Measurements from ENCODE around the gene PSMB9. TPM values are rescaled to one million over a fixed set of nuclear protein-coding genes. Genes with fewer than 3 reads are reported as not detected.

PSMB9 gene
- polyA plus RNA-seq, 3 donors, result 204 to 405 (median 350) TPM

GRCh38 chr6:32906539-32906938 is 52.5 kb downstream of the PSMB9 start:
- Histone ChIP-seq H3K4me1 (ENCODE audit: control insufficient read depth in 1 of 2, insufficient read depth in 2 of 2, low read length in 2 of 2) (peaks cover 6 to 16% of the 10 kb centered on the region in 2 donors), H3K9ac (ENCODE audit: insufficient read depth, low read length, poor library complexity, severe bottlenecking) (no peak overlapping the region), H3K36me3 (replicated peaks in 1 of 2; ENCODE audit: control insufficient read depth in 1 of 2, insufficient read depth in 2 of 2, low read length in 2 of 2) (peaks cover 0 to 2% of the 10 kb centered on the region in 2 donors), H3K79me2 (ENCODE audit: insufficient read depth, low read length) (peaks cover 5% of the 10 kb centered on the region), H3K4me3 (replicated peaks in 1 of 3; ENCODE audit: low read depth in 2 of 3, low read length in 3 of 3) (no peak overlapping the region), H2AFZ (ENCODE audit: insufficient read depth, low read depth, low read length, poor library complexity, severe bottlenecking) (no peak overlapping the region), H3K9me3 (replicated peaks in 1 of 2; ENCODE audit: control insufficient read depth in 1 of 2, insufficient read depth in 1 of 2, low read length in 2 of 2) (no peaks in the 10 kb centered on the region), H4K20me1 (ENCODE audit: insufficient read depth, low read length) (no peaks in the 10 kb centered on the region), H3K27ac (ENCODE audit: low read depth in 1 of 2, low read length in 2 of 2) (no peak overlapping the region), H3K4me2 (replicated peaks; ENCODE audit: extremely low read depth, low read length, poor library complexity, severe bottlenecking) (no peak overlapping the region), H3K27me3 (ENCODE audit: control insufficient read depth in 2 of 2, insufficient read depth in 2 of 2, low read length in 2 of 2) (no peaks in the 10 kb centered on the region)
- H3K27me3 Mint-ChIP-seq (ENCODE audit: low read depth in 3 of 3), result peaks cover 2 to 3% (median 3%) of the 10 kb centered on the region in 3 donors
- intact Hi-C loops (cut with micrococcal nuclease), result no loop called here
- H3K9me3 Mint-ChIP-seq, result no peaks in the 10 kb centered on the region
- H3K27ac Mint-ChIP-seq, result no peak overlapping the region
- no peak for TF ChIP-seq CTCF (IDR thresholded peaks at IDR 0.05)
- H3K4me1 Mint-ChIP-seq, result peaks cover 13% of the 10 kb centered on the region
- no peak for DNase-seq
- no CpG with 5 or more reads among the region's 1 CpG for WGBS (ENCODE audit: insufficient coverage)
- H3K36me3 Mint-ChIP-seq, result peaks cover 2 to 4% of the 10 kb centered on the region in 2 donors
- no peak overlapping the region for H3K4me3 Mint-ChIP-seq

GRCh38 chr6:32908897-32909296 is 54.9 kb downstream of the PSMB9 start:
- no peak overlapping the region for H3K4me2 ChIP-seq (replicated peaks; ENCODE audit: extremely low read depth, low read length, poor library complexity, severe bottlenecking)
- no peak overlapping the region for H3K27ac Mint-ChIP-seq
- no peaks in the 10 kb centered on the region for H3K36me3 Mint-ChIP-seq
- no peaks in the 10 kb centered on the region for H4K20me1 ChIP-seq (ENCODE audit: insufficient read depth, low read length)
- H3K27me3 Mint-ChIP-seq (ENCODE audit: low read depth in 3 of 3), result peaks cover 2 to 6% (median 3%) of the 10 kb centered on the region in 3 donors
- peaks cover 8% of the 10 kb centered on the region for H3K4me1 Mint-ChIP-seq
- intact Hi-C loops (cut with micrococcal nuclease), result no loop called here
- H3K27me3 ChIP-seq (ENCODE audit: control insufficient read depth in 2 of 2, insufficient read depth in 2 of 2, low read length in 2 of 2), result no peaks in the 10 kb centered on the region
- no peak overlapping the region for H3K9ac ChIP-seq (ENCODE audit: insufficient read depth, low read length, poor library complexity, severe bottlenecking)
- H3K4me1 ChIP-seq (ENCODE audit: control insufficient read depth in 1 of 2, insufficient read depth in 2 of 2, low read length in 2 of 2), result peaks cover under 1 to 9% of the 10 kb centered on the region in 2 donors
- no peaks in the 10 kb centered on the region for H3K79me2 ChIP-seq (ENCODE audit: insufficient read depth, low read length)
- no peak overlapping the region for H2AFZ ChIP-seq (ENCODE audit: insufficient read depth, low read depth, low read length, poor library complexity, severe bottlenecking)
- H3K9me3 Mint-ChIP-seq, result peaks cover 0 to 2% (median 0%) of the 10 kb centered on the region in 7 donors
- TF ChIP-seq CTCF (IDR thresholded peaks at IDR 0.05), result no peak
- no peak overlapping the region for H3K4me3 ChIP-seq (replicated peaks in 1 of 3; ENCODE audit: low read depth in 2 of 3, low read length in 3 of 3)
- H3K9me3 ChIP-seq (replicated peaks in 1 of 2; ENCODE audit: control insufficient read depth in 1 of 2, insufficient read depth in 1 of 2, low read length in 2 of 2), result no peaks in the 10 kb centered on the region
- H3K27ac ChIP-seq (ENCODE audit: low read depth in 1 of 2, low read length in 2 of 2), result no peak overlapping the region
- no peak for DNase-seq
- H3K36me3 ChIP-seq (replicated peaks in 1 of 2; ENCODE audit: control insufficient read depth in 1 of 2, insufficient read depth in 2 of 2, low read length in 2 of 2), result no peaks in the 10 kb centered on the region
- H3K4me3 Mint-ChIP-seq, result no peak overlapping the region
- WGBS (ENCODE audit: insufficient coverage), result no CpG with 5 or more reads among the region's 2 CpGs

Small RNAs within 50 kb of the gene (small RNA-seq; reads per million reads assigned to genes)
- not detected for gene HLA-Z (ENCODE audit: insufficient read length, low read depth)

Other genes starting within 250 kb of the PSMB9 start
- gene HLA-DQA1, start 216.8 kb upstream of the PSMB9 start, polyA plus RNA-seq, result 100 to 1,000 TPM in 2 of 3 donors, 10 to 100 TPM in 1; 98.1 to 191 (median 117) TPM
- 100 to 1,000 TPM in 2 of 3 donors, 10 to 100 TPM in 1; 66.7 to 638 (median 246) TPM for gene HLA-DQB1, start 187.5 kb upstream of the PSMB9 start, polyA plus RNA-seq
- 10 to 100 TPM in 2 of 3 donors, under 1 TPM in 1; 0.24 to 53.5 (median 15.5) TPM for gene HLA-DQA2, start 112.8 kb upstream of the PSMB9 start, polyA plus RNA-seq
- 10 to 100 TPM in 1 of 3 donors, 1 to 10 TPM in 1, not detected in 1; 4.4 to 37.5 TPM for gene HLA-DQB2, start 90.7 kb upstream of the PSMB9 start, polyA plus RNA-seq
- 1 to 10 TPM in 1 of 3 donors, under 1 TPM in 2; 0.25 to 6.2 (median 0.64) TPM for gene HLA-DOB, start 37.2 kb upstream of the PSMB9 start, polyA plus RNA-seq
- 10 to 100 TPM; 12.6 to 48.7 (median 25.9) TPM for gene TAP2, start 15.5 kb upstream of the PSMB9 start, polyA plus RNA-seq
- 100 to 1,000 TPM; 164 to 534 (median 487) TPM for gene PSMB8, start 10.1 kb upstream of the PSMB9 start, polyA plus RNA-seq
- 100 to 1,000 TPM; 119 to 221 (median 204) TPM for gene TAP1, start 488 bp upstream of the PSMB9 start, polyA plus RNA-seq
- 100 to 1,000 TPM; 510 to 924 (median 726) TPM for gene HLA-DMB, start 86.8 kb downstream of the PSMB9 start, polyA plus RNA-seq
- 100 to 1,000 TPM; 434 to 526 (median 515) TPM for gene HLA-DMA, start 98.9 kb downstream of the PSMB9 start, polyA plus RNA-seq
- 100 to 1,000 TPM in 1 of 3 donors, 10 to 100 TPM in 1, 1 to 10 TPM in 1; 9.6 to 475 (median 21.7) TPM for gene BRD2, start 114.4 kb downstream of the PSMB9 start, polyA plus RNA-seq
- gene HLA-DOA, start 155.4 kb downstream of the PSMB9 start, polyA plus RNA-seq, result 10 to 100 TPM in 1 of 3 donors, 1 to 10 TPM in 2; 2.8 to 15.4 (median 9.1) TPM
- gene HLA-DPA1, start 219.5 kb downstream of the PSMB9 start, polyA plus RNA-seq, result 1,000 to 10,000 TPM in 1 of 3 donors, 100 to 1,000 TPM in 2; 578 to 1,024 (median 796) TPM
- gene HLA-DPB1, start 221.8 kb downstream of the PSMB9 start, polyA plus RNA-seq, result 100 to 1,000 TPM; 569 to 682 (median 676) TPM